Loucy (cell line): ENCODE results near the gene TAF3.

Source experiments
- H2AFZ ChIP-seq: fragments of 200-600 bp; sonication (generic); 2 replicates; pipeline ENCODE4 v1.6.0; 2016; ENCODE audit warnings: antibody characterized with exemption, mild to moderate bottlenecking, low read length, moderate library complexity
- H3F3A ChIP-seq: fragments of 200-600 bp; 2 replicates; pipeline ENCODE4 v1.6.0; 2016; ENCODE audit warnings: antibody characterized with exemption, low read depth, mild to moderate bottlenecking
- H3K27me3 ChIP-seq: fragments of 200-600 bp; sonication (generic); 2 replicates; pipeline ENCODE4 v1.6.1; 2014; ENCODE audit warnings: low read length, mild to moderate bottlenecking; ENCODE audit not compliant: insufficient read depth, poor library complexity, severe bottlenecking
- H3K36me3 ChIP-seq: fragments of 200-600 bp; sonication (generic); 2 replicates; pipeline ENCODE4 v1.6.1; 2016; ENCODE audit warnings: low read length; ENCODE audit not compliant: insufficient read depth
- H3K4me1 ChIP-seq: fragments of 200-600 bp; sonication (generic); 2 replicates; pipeline ENCODE4 v1.5.1; 2014; ENCODE audit warnings: low read length, mild to moderate bottlenecking; ENCODE audit not compliant: insufficient read depth, poor library complexity, severe bottlenecking
- H3K4me2 ChIP-seq: fragments of 200-600 bp; sonication (generic); 2 replicates; pipeline ENCODE4 v1.6.0; 2014; ENCODE audit warnings: antibody characterized with exemption, low read length, low read depth, mild to moderate bottlenecking; ENCODE audit not compliant: poor library complexity, severe bottlenecking
- H3K4me3 ChIP-seq: fragments of 200-600 bp; sonication (generic); 2 replicates; pipeline ENCODE4 v1.5.1; 2014; ENCODE audit warnings: low read length, mild to moderate bottlenecking, mixed read lengths; ENCODE audit not compliant: poor library complexity, severe bottlenecking
- H3K79me2 ChIP-seq: fragments of 200-600 bp; sonication (generic); 2 replicates; pipeline ENCODE4 v1.6.1; 2014; ENCODE audit warnings: low read length; ENCODE audit not compliant: insufficient read depth
- H3K9ac ChIP-seq: fragments of 200-600 bp; sonication (generic); 2 replicates; pipeline ENCODE4 v1.6.0; 2014; ENCODE audit warnings: mild to moderate bottlenecking, low read depth, low read length, moderate library complexity; ENCODE audit not compliant: poor library complexity, severe bottlenecking
- H3K9me2 ChIP-seq: fragments of 200-600 bp; sonication (generic); replicated peaks from 2 replicates; pipeline ENCODE4 v1.6.1; 2016; ENCODE audit warnings: low read depth, low read length, mixed read lengths
- H3K9me3 ChIP-seq: fragments of 200-600 bp; sonication (generic); 2 replicates; pipeline ENCODE4 v1.6.1; 2014; ENCODE audit warnings: mild to moderate bottlenecking, antibody characterized with exemption, low read length, low read depth; ENCODE audit not compliant: insufficient read depth
- H4K20me1 ChIP-seq: fragments of 200-600 bp; sonication (generic); 2 replicates; pipeline ENCODE4 v1.6.0; 2014; ENCODE audit warnings: antibody characterized with exemption, low read length, mild to moderate bottlenecking; ENCODE audit not compliant: insufficient read depth, poor library complexity, severe bottlenecking
- CTCF ChIP-seq: fragments of 200-600 bp; sonication (generic); conservative IDR thresholded peaks from 2 replicates; pipeline ENCODE4 v1.5.1; 2014; ENCODE audit warnings: mild to moderate bottlenecking, antibody characterized with exemption, low read length
- EZH2phosphoT487 ChIP-seq: fragments of 200-600 bp; IDR thresholded peaks from 2 replicates; pipeline ENCODE4 v1.6.1; 2018; ENCODE audit warnings: antibody characterized with exemption, mild to moderate bottlenecking, moderate library complexity, borderline replicate concordance

TAF3 gene

DNA sequence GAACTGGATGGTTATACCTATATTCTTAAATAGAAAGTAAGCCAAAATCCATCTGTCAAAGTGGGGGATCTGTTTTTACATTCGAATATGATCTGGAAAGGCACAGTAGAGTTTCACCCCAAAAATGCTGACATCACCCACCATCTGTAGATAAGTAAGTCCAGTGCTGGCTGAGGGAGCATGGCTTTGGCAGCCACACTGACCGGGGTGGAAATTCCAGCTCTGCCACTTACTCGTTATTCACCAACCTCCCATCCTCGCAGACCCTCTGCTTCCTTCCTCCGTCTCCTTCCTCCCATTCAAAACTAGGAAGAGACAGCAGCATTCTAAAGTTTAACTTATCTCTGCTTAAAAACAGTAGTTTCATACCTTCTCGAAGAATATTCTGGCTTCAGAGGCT is 151.3 kb downstream of the TAF3 start:
- no peaks in the 10 kb centered on the region for H3K9me2 ChIP-seq

GRCh38 chr10:7971949-7972348 is 153.6 kb downstream of the TAF3 start:
- Histone ChIP-seq H3F3A (no peaks in the 10 kb centered on the region), H3K27me3 (no peaks in the 10 kb centered on the region), H4K20me1 (no peaks in the 10 kb centered on the region), H3K79me2 (no peaks in the 10 kb centered on the region), H3K4me1 (peaks cover 4% of the 10 kb centered on the region), H3K9me3 (no peaks in the 10 kb centered on the region), H2AFZ (no peak overlapping the region), H3K4me2 (no peak overlapping the region), H3K4me3 (no peak overlapping the region), H3K9ac (no peak overlapping the region), H3K9me2 (no peaks in the 10 kb centered on the region), H3K36me3 (peaks cover 9% of the 10 kb centered on the region; the same call in 1 of the 2 replicates)
- TF ChIP-seq CTCF (no peak), EZH2phosphoT487 (no peak)

More for the DNA sequence above, 151.3 kb downstream of the TAF3 start:
- Histone ChIP-seq H4K20me1 (no peaks in the 10 kb centered on the region), H3K79me2 (no peaks in the 10 kb centered on the region), H2AFZ (no peak overlapping the region), H3K9ac (no peak overlapping the region), H3K9me3 (no peaks in the 10 kb centered on the region), H3K36me3 (peaks cover 21% of the 10 kb centered on the region; the same call in 1 of the 2 replicates), H3F3A (no peaks in the 10 kb centered on the region), H3K4me1 (peaks cover 4% of the 10 kb centered on the region), H3K4me3 (no peak overlapping the region), H3K4me2 (no peak overlapping the region), H3K27me3 (no peaks in the 10 kb centered on the region)
- TF ChIP-seq EZH2phosphoT487 (no peak), CTCF (no peak)

DNA sequence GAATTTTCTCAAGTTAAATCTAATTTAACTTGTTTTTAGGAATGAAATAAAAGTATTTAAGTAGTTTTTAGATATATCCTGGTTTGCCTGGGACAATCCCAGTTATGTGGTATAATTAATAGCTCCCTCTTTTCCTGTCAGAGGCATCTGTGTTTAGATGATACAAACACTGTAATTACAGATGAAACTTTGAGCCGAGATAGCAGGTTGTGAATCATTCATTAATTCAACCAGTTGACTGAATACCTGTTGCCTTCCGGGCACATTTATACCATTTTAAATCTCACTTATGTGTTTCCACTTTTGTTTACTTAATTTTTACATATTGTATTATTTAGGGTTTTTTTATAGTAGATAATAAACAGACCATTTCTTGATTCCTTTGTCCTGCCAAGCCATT is 154.1 kb downstream of the TAF3 start:
- H3K9ac ChIP-seq: no peak overlapping the region
- H3K9me3 ChIP-seq: no peaks in the 10 kb centered on the region
- no peak overlapping the region for H2AFZ ChIP-seq
- H3K4me2 ChIP-seq: no peak overlapping the region
- peaks cover 4% of the 10 kb centered on the region for H3K4me1 ChIP-seq
- no peak overlapping the region for H3K4me3 ChIP-seq
- no peaks in the 10 kb centered on the region for H3F3A ChIP-seq
- no peak for TF ChIP-seq CTCF
- no peak for TF ChIP-seq EZH2phosphoT487
- peaks cover 10% of the 10 kb centered on the region; the same call in 1 of the 2 replicates for H3K36me3 ChIP-seq
- H3K9me2 ChIP-seq: no peaks in the 10 kb centered on the region
- no peaks in the 10 kb centered on the region for H4K20me1 ChIP-seq
- no peaks in the 10 kb centered on the region for H3K79me2 ChIP-seq
- H3K27me3 ChIP-seq: no peaks in the 10 kb centered on the region
